Activated naive CD8-positive, alpha-beta T cell treated with anti-CD3 and anti-CD28 coated beads for 36 hours (primary cell): ENCODE measurements around the gene DDX23. TPM values are rescaled to one million over a fixed set of nuclear protein-coding genes. Genes with fewer than 3 reads are reported as not detected.

Source experiments
- DNase-seq: peaks from one replicate; pipeline ENCODE4 v3.0.0; 2021
- H3K27ac Mint-ChIP-seq: one replicate; pipeline ENCODE4 v1.8.0; 2022; ENCODE audit warnings: mild to moderate bottlenecking, moderate library complexity, mixed read lengths
- H3K27me3 Mint-ChIP-seq: one replicate; pipeline ENCODE4 v1.8.0; 2022; ENCODE audit warnings: mild to moderate bottlenecking, mixed read lengths
- H3K36me3 Mint-ChIP-seq: one replicate; pipeline ENCODE4 v1.8.0; 2021; ENCODE audit warnings: mild to moderate bottlenecking, mixed read lengths
- H3K4me1 Mint-ChIP-seq: one replicate; pipeline ENCODE4 v1.8.0; 2021; ENCODE audit warnings: mixed read lengths
- H3K4me3 Mint-ChIP-seq: one replicate; pipeline ENCODE4 v1.8.0; 2022; ENCODE audit warnings: mild to moderate bottlenecking, moderate library complexity, mixed read lengths
- H3K9me3 Mint-ChIP-seq: one replicate; pipeline ENCODE4 v1.8.0; 2022; ENCODE audit warnings: mixed read lengths
- total RNA-seq, 2 experiments: library from RNA; stranded (reverse); gene quantifications; one replicate each; pipeline ENCODE4 v1.2.3, GENCODE V29; 2021

Gene DDX23
- total RNA-seq, 2 experiments from 2014 or later = 123 to 129 TPM

DNA sequence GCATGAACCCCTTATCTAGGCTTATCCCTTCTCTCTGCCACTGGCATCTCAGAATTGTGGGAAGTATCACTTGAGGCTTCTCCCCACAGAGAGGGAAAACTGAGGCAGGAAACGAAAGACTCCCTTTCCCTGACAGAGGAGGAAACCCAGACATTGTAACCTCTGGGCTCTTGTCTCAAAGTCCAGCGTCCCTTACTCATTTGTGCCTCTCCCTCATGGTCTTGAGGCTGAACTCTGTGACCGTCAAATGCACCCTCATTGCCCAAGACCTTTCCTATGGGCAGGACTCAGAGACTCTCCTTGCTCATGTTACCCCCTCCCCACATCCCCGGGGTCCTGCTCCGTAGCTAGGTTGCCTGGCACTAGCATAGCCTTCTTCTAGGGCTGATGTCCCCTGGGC, 29.8 kb downstream of the DDX23 start:
- Mint-ChIP-seq H3K4me3 (no peak overlapping the region), H3K9me3 (no peaks in the 10 kb centered on the region), H3K4me1 (peaks cover 10% of the 10 kb centered on the region), H3K27ac (no peak overlapping the region), H3K36me3 (no peaks in the 10 kb centered on the region), H3K27me3 (peaks cover 7% of the 10 kb centered on the region)
- DNase-seq = no peak

DNA sequence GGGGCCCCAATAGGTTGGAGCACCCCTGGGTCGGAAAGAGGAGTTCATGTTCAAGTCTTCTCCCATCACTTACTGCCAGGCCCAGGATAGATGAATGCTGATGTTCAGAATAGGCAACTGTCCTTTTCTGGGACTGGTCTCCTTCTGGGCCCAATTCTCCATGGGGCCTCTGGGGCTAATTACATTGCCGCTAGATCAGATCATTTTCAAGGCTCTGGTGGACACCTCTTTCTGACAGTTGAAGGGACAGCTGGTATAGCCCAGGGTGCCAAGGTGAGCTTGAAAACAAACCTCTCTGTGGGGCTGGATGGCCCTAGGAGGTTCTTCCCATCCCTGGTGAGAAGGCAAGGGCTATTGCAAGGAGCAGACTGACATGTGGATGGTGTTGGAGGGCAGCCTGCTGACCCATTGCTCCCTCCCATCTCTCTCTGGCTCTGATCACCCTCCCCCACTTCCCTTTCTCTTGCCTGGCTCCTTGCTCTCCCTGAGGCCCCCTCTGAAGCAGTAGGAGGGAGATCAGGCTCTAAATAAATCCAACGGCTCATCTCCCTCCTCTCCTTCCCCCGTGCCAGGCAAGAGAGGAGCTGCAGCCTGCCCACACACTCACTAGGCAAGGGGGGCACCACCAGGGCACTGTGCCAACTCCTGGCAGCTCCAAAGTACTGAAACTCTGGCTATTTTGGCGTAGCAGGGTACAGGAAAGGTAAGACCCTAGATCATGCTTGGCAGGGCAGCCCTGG, 31.8 kb downstream of the DDX23 start:
- Mint-ChIP-seq H3K4me1 (peaks cover 21% of the 10 kb centered on the region), H3K9me3 (no peaks in the 10 kb centered on the region), H3K36me3 (no peaks in the 10 kb centered on the region), H3K4me3 (no peak overlapping the region), H3K27ac (no peak overlapping the region), H3K27me3 (peaks cover 24% of the 10 kb centered on the region)
- no peak for DNase-seq

DNA sequence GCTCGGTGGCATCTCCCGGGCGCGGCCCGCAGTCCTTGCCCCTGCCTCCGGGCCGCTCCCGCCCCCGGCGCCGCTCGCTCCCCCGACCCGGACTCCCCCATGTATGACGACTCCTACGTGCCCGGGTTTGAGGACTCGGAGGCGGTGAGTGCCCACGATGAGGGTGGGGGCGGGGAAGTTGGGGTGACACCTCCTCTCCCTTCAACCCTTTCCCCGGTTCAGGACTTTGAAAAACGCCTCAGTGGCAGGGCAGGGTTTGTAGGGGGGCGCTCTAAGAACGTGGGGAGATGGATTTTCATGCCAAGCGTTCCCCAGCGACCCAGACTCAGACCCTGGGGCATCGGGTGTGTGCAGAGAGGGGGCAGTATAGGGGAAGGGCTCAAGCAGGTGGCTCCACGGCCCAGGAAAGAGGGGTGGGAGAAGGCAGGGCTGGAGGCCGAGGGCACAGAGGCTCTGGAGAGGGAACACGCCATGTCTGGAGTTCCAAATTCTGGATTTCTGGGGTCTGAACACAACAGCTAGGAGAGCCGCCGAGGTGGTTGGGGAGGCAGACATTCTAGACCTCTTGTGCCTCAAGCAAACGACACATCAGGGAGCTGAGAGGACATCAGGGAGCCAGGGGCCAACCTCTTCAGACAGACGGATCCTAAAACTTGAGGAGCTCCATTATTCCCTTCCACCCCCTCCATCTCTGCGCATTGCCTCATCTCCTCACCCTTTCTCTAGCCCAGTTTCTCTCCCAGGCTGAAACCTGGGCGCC, 33.0 kb downstream of the DDX23 start:
- no peak for DNase-seq
- peak overlapping the region; percentile 83 for H3K4me3 Mint-ChIP-seq
- H3K9me3 Mint-ChIP-seq = no peaks in the 10 kb centered on the region
- H3K27me3 Mint-ChIP-seq = peaks cover 26% of the 10 kb centered on the region
- no peak overlapping the region for H3K27ac Mint-ChIP-seq
- no peaks in the 10 kb centered on the region for H3K36me3 Mint-ChIP-seq
- H3K4me1 Mint-ChIP-seq = peaks cover 21% of the 10 kb centered on the region

DNA sequence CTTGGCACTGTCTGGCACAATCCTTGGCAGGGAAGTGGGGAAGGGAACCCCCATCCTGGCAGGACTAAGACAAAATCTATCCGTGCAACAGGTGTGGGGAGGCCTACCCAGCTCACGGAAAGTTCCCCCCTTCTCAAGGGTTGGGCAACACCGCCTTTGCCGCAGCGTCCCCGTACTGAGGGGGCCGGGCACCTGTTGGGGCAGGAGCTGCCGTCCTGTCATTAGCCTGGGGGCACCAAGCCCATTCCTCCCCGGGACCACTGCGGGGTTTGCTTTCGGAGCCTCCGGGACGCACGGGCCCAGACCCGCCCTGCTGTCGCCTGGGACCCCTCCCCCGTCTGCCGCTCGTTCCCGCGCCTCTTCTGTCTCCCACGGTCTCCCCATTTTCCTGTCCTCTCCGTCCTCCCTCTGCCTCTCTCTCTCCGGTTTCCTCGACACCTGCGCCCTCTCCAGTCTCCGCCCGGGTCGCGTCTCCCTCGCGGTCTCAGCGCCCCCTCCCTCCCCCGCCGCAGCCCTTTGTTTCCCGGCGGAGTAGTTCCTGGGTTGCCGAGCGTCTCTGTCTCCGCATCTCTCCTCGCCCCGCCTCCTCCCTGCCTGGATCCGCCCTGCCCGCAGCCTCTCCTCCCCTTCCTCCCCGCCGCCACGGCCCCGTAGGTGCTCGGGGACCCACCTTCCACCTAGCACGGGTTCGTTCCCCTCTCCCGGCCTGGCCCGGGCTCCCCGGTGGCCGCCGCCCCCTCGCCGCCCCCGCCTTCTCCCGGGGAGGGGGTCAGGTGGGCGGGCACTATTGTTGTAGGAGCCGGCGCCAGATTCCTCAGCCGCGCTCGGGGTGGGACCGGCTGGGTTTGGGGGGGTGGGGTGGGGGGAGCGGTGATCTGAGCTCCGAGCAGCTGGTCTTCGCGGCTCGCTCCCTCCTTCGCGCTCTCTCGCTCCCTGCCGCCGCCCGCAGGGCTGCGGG, 33.8 kb downstream of the DDX23 start, which contains the start of gene CACNB3:
Gene CACNB3 (plus strand): TSS at position 624 of the 958 bp plus-strand sequence. CDS start 434 bp downstream, outside the sequence.
- Mint-ChIP-seq H3K4me1 (peaks cover 26% of the 10 kb centered on the region), H3K9me3 (no peaks in the 10 kb centered on the region), H3K27me3 (peaks cover 26% of the 10 kb centered on the region), H3K36me3 (no peaks in the 10 kb centered on the region), H3K4me3 (peak within 1 kb of the TSS; percentile 83), H3K27ac (no peak within 1 kb of the TSS)
- DNase-seq = peak; percentile 79

DNA sequence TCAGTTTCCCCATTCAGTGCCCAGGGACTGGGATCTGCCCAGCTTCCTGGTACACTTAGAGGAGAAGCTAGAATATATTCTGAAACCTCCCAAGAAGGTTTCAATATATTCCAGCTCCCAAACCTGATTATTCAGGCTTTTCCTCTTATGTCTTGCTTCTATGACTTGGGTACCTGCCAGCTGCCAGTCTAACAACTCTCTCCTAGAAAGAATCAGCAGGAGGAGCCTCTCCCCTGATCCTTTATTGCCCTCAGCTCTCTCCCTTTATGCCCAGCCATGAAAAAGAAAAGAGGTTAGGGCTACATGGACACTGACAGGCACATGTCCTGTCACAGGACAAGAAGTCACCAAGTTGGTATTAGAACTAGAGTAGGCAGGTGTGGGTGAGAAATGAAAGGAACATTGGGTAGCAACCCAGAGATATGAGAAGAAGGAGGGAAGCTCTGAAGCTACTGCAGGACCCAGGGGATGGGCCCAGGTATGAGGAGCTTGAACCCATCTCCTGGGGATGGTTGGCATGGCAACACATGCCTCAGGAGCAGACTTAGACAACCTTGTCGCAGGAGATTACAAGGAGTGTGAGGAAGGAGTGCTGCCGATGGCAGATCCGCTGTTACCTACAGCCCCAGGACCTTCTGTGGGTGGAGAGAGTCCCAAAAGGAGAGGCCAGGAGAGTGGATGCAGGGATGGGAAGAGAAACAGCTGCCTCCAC, 35.7 kb downstream of the DDX23 start:
- H3K27me3 Mint-ChIP-seq = peaks cover 26% of the 10 kb centered on the region
- peak overlapping the region; percentile 86 for H3K4me3 Mint-ChIP-seq
- H3K9me3 Mint-ChIP-seq = no peaks in the 10 kb centered on the region
- no peak overlapping the region for H3K27ac Mint-ChIP-seq
- peaks cover 26% of the 10 kb centered on the region for H3K4me1 Mint-ChIP-seq
- no peaks in the 10 kb centered on the region for H3K36me3 Mint-ChIP-seq
- DNase-seq = no peak

DNA sequence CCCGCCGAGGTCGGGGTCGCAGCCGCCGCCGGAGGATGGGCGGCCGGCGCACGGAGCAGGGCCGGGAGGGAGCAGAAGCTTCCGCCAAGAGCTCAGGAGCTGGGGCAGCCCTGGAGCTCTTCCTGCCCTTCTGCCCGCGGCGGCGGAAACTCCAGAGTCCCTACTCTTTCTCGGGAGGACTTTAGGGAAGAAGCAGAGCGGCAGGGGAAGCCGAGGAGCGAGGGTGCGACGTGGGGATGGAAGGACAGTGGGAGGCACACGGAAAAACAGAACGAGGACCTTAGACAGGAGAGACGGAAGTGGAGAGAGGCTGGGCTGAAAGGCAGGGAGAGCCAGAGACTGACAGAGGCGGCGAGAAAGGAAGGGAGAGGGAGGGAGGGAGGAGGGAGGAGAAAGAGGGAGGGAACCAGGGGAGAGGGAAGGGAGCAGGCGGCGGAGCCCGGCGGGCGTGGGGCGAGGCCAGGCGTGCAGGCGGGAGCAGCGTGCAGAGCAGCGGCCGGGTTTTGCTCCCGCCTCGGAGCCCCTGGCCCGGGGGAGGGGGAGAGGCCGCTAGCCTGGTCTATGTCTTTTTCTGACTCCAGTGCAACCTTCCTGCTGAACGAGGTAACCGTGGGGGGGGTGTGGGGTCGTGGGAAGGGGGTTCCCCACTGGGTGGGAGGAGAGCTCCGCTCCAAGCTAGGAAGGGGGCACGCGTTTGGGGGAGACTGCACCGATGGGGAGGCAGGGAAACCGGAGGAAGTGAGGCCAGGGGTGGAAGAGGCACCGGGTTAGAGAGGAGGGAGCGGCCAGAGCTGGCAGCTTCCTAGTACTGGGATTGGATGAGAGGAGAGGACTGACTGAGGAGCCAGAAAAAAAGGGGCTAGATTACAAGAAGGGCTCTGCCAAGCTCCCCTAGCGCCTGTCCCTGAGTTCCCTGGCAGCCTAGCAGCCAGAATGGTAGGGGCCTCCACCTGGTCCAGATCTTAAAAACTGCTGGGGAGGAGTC, 36.5 kb downstream of the DDX23 start:
- peak overlapping the region; percentile 86 for H3K4me3 Mint-ChIP-seq
- DNase-seq = peak; percentile 50
- H3K27me3 Mint-ChIP-seq = peaks cover 26% of the 10 kb centered on the region
- no peaks in the 10 kb centered on the region for H3K9me3 Mint-ChIP-seq
- no peaks in the 10 kb centered on the region for H3K36me3 Mint-ChIP-seq
- peak overlapping the region; percentile 78 for H3K27ac Mint-ChIP-seq
- peaks cover 26% of the 10 kb centered on the region for H3K4me1 Mint-ChIP-seq

DNA sequence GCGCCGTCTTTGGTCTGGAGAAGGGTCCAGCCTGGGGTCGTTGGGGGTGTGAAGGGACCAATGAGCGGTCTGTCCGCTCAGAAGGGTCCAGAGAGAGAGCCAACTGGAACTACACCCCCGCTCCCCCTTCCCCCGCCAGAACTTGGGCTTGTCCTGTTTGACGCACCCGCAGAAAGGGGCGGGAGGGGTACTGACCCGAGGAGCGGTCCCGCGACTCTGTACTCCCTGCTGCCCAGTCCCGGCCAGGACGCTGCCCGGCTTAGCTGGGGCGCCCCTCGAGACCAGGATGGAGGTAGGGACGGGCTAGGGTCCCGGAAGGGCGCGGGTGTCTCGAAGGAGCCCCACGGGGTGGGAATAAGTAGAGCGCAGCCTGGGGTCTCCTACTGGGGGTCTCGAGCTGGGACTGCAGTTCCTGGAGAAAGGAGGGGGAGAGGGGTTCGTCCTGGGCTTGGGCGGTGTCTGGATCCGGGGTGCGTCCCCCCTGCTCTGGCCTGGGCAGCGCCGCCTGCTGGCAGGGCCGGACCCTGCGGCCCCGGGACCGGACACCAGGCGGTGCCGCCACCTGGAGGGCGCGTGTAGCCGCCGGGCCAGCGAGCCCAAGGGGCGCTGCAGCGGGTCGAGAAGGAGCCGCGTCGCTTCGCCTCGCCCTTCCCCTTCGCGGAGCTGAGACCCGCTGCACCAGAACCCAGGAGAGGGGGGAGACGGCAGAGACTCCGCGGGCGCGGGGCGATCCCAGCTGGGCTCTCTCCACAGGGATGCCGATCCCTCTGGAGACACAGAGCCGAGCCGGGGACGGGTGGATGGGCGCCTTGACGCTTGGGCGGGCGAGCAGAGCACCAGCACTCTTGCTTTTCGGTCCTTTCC, 37.5 kb downstream of the DDX23 start:
- peak; percentile 87 for DNase-seq
- Mint-ChIP-seq H3K4me1 (peaks cover 26% of the 10 kb centered on the region), H3K36me3 (no peaks in the 10 kb centered on the region), H3K4me3 (peak overlapping the region; percentile 86), H3K9me3 (no peaks in the 10 kb centered on the region), H3K27ac (peak overlapping the region; percentile 54), H3K27me3 (peaks cover 26% of the 10 kb centered on the region)

DNA sequence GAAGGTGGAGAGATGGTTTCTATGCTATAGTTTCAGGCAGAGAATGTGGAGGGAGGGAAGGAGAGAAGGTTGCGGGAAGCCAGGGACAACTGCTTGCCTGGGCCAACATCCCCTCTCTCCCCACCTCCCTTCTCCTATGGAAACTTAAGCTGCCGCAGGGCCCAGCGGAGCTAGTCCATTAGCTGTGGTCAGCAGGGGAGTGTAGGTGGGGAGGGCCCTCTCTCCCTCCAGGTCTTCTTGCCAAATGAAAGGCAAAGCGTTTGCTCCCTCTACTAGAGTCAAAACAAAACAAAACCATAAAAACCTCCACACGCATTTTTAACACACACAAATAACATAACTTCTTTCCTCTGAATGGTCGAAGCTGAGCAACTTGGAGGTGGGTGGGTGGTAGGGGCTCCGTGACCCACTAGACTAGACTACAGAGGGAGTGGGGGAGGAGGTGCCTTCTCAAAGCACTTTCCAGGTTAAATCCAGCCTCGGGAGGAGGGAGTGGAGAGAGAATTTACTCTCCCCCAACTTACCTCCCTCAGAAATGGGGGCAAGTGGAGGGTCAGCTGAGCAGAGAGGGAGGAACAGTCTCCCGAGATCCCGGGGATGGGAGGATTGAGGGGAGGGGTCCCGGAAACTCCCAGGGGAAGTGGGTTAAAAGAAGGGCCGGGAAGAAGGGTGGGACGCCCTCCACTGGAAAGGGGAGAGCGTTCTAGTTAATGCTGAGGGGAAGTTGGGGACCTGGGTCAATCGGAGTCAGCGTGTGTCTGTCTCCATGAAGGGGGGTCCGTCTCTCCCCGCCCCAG, 38.3 kb downstream of the DDX23 start:
- Mint-ChIP-seq H3K4me1 (peaks cover 24% of the 10 kb centered on the region), H3K4me3 (peak overlapping the region; percentile 86)

DNA sequence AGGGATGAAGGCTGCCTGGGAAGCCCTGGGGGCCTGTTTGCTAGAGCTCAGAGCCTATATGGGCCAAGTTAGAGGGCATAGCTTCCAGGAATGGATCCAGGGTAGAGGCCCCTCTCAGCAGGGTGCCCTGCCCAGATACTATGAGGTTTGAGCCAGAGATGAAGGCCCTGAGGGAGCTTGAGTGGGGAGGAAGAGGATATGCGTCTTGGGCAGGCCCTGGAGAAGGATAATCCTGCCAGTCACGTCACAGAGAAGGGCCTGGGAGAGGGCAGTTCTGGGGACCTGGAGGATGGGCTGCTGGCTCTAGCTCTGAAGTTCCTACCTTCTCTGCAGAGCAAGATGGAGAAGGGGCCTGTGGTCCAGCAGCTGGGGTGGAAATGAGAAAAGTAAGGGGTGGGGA, 39.6 kb downstream of the DDX23 start:
- Mint-ChIP-seq H3K27ac (no peak overlapping the region), H3K4me3 (no peak overlapping the region), H3K4me1 (peaks cover 19% of the 10 kb centered on the region), H3K36me3 (no peaks in the 10 kb centered on the region), H3K9me3 (no peaks in the 10 kb centered on the region), H3K27me3 (peaks cover 21% of the 10 kb centered on the region)
- no peak for DNase-seq

More for the DNA sequence above, 38.3 kb downstream of the DDX23 start:
- no peaks in the 10 kb centered on the region for H3K9me3 Mint-ChIP-seq
- no peak overlapping the region for H3K27ac Mint-ChIP-seq
- peaks cover 26% of the 10 kb centered on the region for H3K27me3 Mint-ChIP-seq
- no peaks in the 10 kb centered on the region for H3K36me3 Mint-ChIP-seq
- no peak for DNase-seq

DNA sequence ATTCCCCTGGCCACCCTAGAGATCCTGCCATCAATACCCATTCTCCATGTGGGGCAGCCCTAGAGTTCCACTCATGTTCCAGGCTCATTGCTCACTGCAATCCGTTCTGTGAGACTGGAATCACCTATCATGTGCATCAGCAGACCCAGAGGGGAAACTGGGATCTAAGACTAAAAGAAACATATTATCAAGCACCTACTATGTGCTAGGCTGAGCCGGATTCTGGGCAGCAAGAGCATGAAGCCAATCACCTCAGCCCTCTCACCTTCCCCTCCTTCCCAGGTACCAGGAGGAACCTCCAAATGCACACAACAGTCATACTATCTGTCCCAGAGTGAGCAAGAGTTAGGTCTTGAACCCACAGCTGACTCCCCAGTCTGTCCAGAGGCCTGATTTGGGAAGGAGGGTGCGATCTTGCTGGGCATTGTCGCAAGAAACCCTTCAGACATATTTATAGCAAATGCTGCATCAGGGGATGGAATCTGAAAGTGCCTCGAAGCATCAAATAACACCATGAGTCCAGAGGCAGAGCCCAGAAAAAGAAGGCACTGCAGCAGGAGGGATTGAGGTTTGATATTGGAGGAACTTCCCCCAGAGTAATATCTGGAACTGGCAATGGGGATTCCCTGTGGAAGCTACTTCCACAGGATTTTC, 40.4 kb downstream of the DDX23 start:
- Mint-ChIP-seq H3K4me3 (no peak overlapping the region), H3K27ac (no peak overlapping the region), H3K4me1 (peaks cover 16% of the 10 kb centered on the region)

DNA sequence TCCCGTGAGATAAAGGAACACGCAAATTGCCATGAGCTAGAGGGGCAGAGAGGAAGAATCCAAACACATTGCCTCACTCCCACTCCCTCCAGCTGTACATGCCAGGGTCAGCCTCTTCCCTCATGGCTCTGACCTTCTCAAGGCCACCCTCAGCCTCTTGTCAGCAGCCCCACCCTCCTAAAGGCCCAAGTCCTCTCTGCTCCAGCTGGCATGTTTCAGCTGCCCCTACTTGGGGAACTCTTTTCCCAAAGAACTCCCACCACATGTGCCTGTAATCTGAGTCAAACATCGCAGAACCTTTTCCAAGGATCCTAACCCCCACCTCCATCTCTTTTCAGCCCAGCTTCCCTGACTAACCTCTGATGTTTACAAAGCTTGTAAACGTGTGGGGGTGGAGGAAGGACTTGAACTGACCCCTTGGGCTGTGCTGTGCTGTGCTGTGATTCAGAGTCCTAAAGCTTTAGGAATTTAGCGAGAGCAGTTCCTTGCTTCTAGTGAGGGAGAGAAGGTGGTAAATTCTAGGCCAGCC, 41.0 kb downstream of the DDX23 start:
- Mint-ChIP-seq H3K4me3 (no peak overlapping the region), H3K9me3 (no peaks in the 10 kb centered on the region), H3K36me3 (no peaks in the 10 kb centered on the region), H3K27ac (no peak overlapping the region), H3K4me1 (peaks cover 12% of the 10 kb centered on the region), H3K27me3 (peaks cover 8% of the 10 kb centered on the region)
- no peak for DNase-seq

More for the DNA sequence above, 40.4 kb downstream of the DDX23 start:
- H3K9me3 Mint-ChIP-seq = no peaks in the 10 kb centered on the region
- no peaks in the 10 kb centered on the region for H3K36me3 Mint-ChIP-seq
- no peak for DNase-seq
- H3K27me3 Mint-ChIP-seq = peaks cover 13% of the 10 kb centered on the region
